ENCODE results near the gene RNF207.

GRCh38 chr1:6262555-6263420, 56.9 kb downstream of the RNF207 start:
- TF ChIP-seq, protein P1, sequence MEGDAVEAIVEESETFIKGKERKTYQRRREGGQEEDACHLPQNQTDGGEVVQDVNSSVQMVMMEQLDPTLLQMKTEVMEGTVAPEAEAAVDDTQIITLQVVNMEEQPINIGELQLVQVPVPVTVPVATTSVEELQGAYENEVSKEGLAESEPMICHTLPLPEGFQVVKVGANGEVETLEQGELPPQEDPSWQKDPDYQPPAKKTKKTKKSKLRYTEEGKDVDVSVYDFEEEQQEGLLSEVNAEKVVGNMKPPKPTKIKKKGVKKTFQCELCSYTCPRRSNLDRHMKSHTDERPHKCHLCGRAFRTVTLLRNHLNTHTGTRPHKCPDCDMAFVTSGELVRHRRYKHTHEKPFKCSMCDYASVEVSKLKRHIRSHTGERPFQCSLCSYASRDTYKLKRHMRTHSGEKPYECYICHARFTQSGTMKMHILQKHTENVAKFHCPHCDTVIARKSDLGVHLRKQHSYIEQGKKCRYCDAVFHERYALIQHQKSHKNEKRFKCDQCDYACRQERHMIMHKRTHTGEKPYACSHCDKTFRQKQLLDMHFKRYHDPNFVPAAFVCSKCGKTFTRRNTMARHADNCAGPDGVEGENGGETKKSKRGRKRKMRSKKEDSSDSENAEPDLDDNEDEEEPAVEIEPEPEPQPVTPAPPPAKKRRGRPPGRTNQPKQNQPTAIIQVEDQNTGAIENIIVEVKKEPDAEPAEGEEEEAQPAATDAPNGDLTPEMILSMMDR (IDR thresholded peaks at IDR 0.05) = no peak
- no peak for TF ChIP-seq POLR2A (IDR thresholded peaks at IDR 0.05)
